ENCODE results near the gene MFSD2B. TPM values are rescaled to one million over a fixed set of nuclear protein-coding genes. Genes with fewer than 3 reads are reported as not detected.

The MFSD2B gene
- total RNA-seq, 1 experiment from 2014 or later, result 0.48 TPM

DNA sequence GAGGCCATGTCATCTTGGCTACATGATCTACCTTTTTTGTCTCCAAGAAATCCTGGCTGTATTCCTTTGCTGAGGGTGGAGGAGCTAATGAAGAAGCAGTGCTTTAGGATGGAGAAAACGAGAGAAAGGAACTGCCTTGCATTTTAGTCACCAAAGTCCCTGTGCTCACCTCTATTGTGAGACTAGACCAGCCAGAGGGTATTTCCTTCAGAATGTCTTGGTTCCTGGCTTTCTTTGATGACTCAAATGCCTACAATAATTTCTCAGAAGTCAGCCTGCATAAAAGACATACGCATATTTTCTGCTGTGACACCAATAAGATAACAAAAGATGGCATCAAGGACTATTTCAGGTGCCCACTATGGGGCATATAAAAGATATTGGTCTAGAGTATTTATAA lies 55.5 kb downstream of the MFSD2B start:
- intact Hi-C loops (cut with micrococcal nuclease; ENCODE audit: unreplicated experiment), result no loop called here
- Mint-ChIP-seq H3K36me3 (ENCODE audit: insufficient read depth, unreplicated experiment) (peaks cover 43% of the 10 kb centered on the region), H3K4me3 (ENCODE audit: unreplicated experiment) (no peak overlapping the region), H3K27ac (ENCODE audit: unreplicated experiment) (no peak overlapping the region), H3K9me3 (ENCODE audit: unreplicated experiment) (no peaks in the 10 kb centered on the region), H3K27me3 (ENCODE audit: insufficient read depth, unreplicated experiment) (no peaks in the 10 kb centered on the region), H3K4me1 (ENCODE audit: low read depth, unreplicated experiment) (no peaks in the 10 kb centered on the region)
- POLR2A ChIA-PET, result no interaction called here
- no TSS peak for BruUV-seq (replicated peaks)
- Histone ChIP-seq H3K4me3 (ENCODE audit: low read depth, low read length) (no peak overlapping the region), H3K9me3 (no peaks in the 10 kb centered on the region), H3K27me3 (replicated peaks; ENCODE audit: control insufficient read depth, insufficient read depth, low read length) (no peaks in the 10 kb centered on the region), H3K36me3 (ENCODE audit: control insufficient read depth, insufficient read depth, low read length) (peaks cover 4% of the 10 kb centered on the region), H3K4me1 (no peaks in the 10 kb centered on the region)
- CTCF ChIA-PET, result no interaction called here
- TF ChIP-seq, protein P1, sequence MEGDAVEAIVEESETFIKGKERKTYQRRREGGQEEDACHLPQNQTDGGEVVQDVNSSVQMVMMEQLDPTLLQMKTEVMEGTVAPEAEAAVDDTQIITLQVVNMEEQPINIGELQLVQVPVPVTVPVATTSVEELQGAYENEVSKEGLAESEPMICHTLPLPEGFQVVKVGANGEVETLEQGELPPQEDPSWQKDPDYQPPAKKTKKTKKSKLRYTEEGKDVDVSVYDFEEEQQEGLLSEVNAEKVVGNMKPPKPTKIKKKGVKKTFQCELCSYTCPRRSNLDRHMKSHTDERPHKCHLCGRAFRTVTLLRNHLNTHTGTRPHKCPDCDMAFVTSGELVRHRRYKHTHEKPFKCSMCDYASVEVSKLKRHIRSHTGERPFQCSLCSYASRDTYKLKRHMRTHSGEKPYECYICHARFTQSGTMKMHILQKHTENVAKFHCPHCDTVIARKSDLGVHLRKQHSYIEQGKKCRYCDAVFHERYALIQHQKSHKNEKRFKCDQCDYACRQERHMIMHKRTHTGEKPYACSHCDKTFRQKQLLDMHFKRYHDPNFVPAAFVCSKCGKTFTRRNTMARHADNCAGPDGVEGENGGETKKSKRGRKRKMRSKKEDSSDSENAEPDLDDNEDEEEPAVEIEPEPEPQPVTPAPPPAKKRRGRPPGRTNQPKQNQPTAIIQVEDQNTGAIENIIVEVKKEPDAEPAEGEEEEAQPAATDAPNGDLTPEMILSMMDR (IDR thresholded peaks at IDR 0.05; ENCODE audit: insufficient read depth in 1 of 2, low read depth in 1 of 2, low read length in 1 of 2, severe bottlenecking in 1 of 2, unreplicated experiment in 1 of 2), result no peak
- no peak for DNase-seq

DNA sequence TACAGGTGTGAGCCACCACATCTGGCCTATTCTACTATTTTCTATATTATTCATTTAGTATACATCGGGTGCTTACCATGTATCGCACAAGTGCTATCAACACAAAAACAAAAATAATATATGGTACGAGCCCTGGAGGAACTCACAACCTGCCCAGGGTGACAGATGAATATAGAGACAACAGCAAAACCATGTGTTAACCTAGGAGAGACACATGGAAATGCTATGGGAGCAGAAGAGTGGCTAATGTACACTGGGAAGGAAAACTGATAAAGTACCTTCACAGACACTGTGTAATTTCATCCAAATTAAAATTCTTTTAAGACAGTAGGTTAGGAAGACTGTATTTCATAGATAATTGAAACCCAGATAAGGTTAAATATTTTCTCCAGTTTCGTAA lies 62.4 kb downstream of the MFSD2B start:
- DNase-seq, result no peak
- H3K27me3 Mint-ChIP-seq (ENCODE audit: insufficient read depth, unreplicated experiment), result no peaks in the 10 kb centered on the region
- TF ChIP-seq, protein P1 (IDR thresholded peaks at IDR 0.05; ENCODE audit: insufficient read depth in 1 of 2, low read depth in 1 of 2, low read length in 1 of 2, severe bottlenecking in 1 of 2, unreplicated experiment in 1 of 2), result no peak
- H3K9me3 ChIP-seq, result no peaks in the 10 kb centered on the region
- no peak overlapping the region for H3K4me3 Mint-ChIP-seq (ENCODE audit: unreplicated experiment)
- peaks cover 5% of the 10 kb centered on the region for H3K36me3 ChIP-seq (ENCODE audit: control insufficient read depth, insufficient read depth, low read length)
- ChIA-PET POLR2A (interaction anchor here (0.5 kb wide), 1 partner anchor 969 kb away, joined by 16 read pairs; no protein-coding TSS in a partner anchor), CTCF (no interaction called here)
- H3K4me3 ChIP-seq (ENCODE audit: low read depth, low read length), result no peak overlapping the region
- H3K4me1 ChIP-seq, result peaks cover 5% of the 10 kb centered on the region; the same call in 1 of the 2 replicates
- H3K9me3 Mint-ChIP-seq (ENCODE audit: unreplicated experiment), result no peaks in the 10 kb centered on the region
- intact Hi-C loops (cut with micrococcal nuclease; ENCODE audit: unreplicated experiment), result no loop called here
- peaks cover 69% of the 10 kb centered on the region for H3K36me3 Mint-ChIP-seq (ENCODE audit: insufficient read depth, unreplicated experiment)
- no peaks in the 10 kb centered on the region for H3K27me3 ChIP-seq (replicated peaks; ENCODE audit: control insufficient read depth, insufficient read depth, low read length)
- no peak overlapping the region for H3K27ac Mint-ChIP-seq (ENCODE audit: unreplicated experiment)
- peaks cover 13% of the 10 kb centered on the region for H3K4me1 Mint-ChIP-seq (ENCODE audit: low read depth, unreplicated experiment)
- BruUV-seq (replicated peaks), result no TSS peak

DNA sequence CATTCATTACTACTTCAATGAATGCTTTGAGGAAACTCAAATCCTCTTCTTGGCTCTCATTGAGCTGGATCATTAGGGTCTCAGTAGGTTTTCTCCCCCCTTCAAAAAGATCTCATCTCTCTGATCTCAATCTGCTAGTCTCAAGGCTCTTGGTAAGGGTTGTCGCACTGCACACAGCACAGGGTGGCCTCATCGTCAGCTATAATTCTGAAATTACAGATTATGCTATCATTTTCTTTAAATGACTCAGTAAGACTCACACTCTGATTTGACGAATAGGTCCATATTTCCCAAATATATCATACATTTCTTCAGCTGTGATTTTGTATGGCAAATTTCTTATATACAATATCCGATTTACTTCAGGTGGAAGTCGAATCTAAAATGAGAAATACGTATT lies 63.9 kb downstream of the MFSD2B start:
- Mint-ChIP-seq H3K4me3 (ENCODE audit: unreplicated experiment) (no peak overlapping the region), H3K27ac (ENCODE audit: unreplicated experiment) (no peak overlapping the region), H3K9me3 (ENCODE audit: unreplicated experiment) (no peaks in the 10 kb centered on the region), H3K4me1 (ENCODE audit: low read depth, unreplicated experiment) (peaks cover 22% of the 10 kb centered on the region), H3K36me3 (ENCODE audit: insufficient read depth, unreplicated experiment) (peaks cover 66% of the 10 kb centered on the region), H3K27me3 (ENCODE audit: insufficient read depth, unreplicated experiment) (no peaks in the 10 kb centered on the region)
- intact Hi-C loops (cut with micrococcal nuclease; ENCODE audit: unreplicated experiment), result no loop called here
- POLR2A ChIA-PET, result no interaction called here
- no TSS peak for BruUV-seq (replicated peaks)
- no peak for DNase-seq
- CTCF ChIA-PET, result interaction anchor here (0.6 kb wide), 1 partner anchor 16 kb away, joined by 5 read pairs; no protein-coding TSS in a partner anchor
- Histone ChIP-seq H3K27me3 (replicated peaks; ENCODE audit: control insufficient read depth, insufficient read depth, low read length) (no peaks in the 10 kb centered on the region), H3K4me3 (ENCODE audit: low read depth, low read length) (no peak overlapping the region), H3K9me3 (no peaks in the 10 kb centered on the region), H3K4me1 (peaks cover 17% of the 10 kb centered on the region), H3K36me3 (ENCODE audit: control insufficient read depth, insufficient read depth, low read length) (peaks cover 5% of the 10 kb centered on the region)
- TF ChIP-seq, protein P1 (IDR thresholded peaks at IDR 0.05; ENCODE audit: insufficient read depth in 1 of 2, low read depth in 1 of 2, low read length in 1 of 2, severe bottlenecking in 1 of 2, unreplicated experiment in 1 of 2), result no peak

All from Caco-2 (cell line).